NCI-H2107 treated with DMSO at 0.1 percent for 48 hours (cell line): ENCODE measurements around the gene NAT8.
"Not testable (repeated sequence)": the region's sequence is repeated elsewhere in the genome, so short reads cannot be mapped to it uniquely, and the experiment has no call there.

ENCODE experiments used
- DNase-seq: peaks from one replicate; lab custom pipeline; 2025; ENCODE audit not compliant: unreplicated experiment; lab: John Stamatoyannopoulos, UW

The NAT8 gene, protein sequence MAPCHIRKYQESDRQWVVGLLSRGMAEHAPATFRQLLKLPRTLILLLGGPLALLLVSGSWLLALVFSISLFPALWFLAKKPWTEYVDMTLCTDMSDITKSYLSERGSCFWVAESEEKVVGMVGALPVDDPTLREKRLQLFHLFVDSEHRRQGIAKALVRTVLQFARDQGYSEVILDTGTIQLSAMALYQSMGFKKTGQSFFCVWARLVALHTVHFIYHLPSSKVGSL

GRCh38 chr2:73642338-73643018, at the start of gene NAT8:
Gene NAT8, minus strand, starts transcription at chr2:73642422. Its CDS starts 794 bp downstream, at chr2:73641628.
- DNase-seq: no peak

- DNase-seq: not testable (repeated sequence)
These were observed 48.3 kb upstream of the NAT8 start for GRCh38 chr2:73690372-73691088.

- DNase-seq: not testable (repeated sequence)
These were observed 46.3 kb upstream of the NAT8 start for GRCh38 chr2:73688494-73688893.

GRCh38 chr2:73685764-73686438, 43.7 kb upstream of the NAT8 start:
- no peak for DNase-seq

- DNase-seq: not testable (repeated sequence)
These were observed 42.7 kb upstream of the NAT8 start for GRCh38 chr2:73684905-73685304.

DNA sequence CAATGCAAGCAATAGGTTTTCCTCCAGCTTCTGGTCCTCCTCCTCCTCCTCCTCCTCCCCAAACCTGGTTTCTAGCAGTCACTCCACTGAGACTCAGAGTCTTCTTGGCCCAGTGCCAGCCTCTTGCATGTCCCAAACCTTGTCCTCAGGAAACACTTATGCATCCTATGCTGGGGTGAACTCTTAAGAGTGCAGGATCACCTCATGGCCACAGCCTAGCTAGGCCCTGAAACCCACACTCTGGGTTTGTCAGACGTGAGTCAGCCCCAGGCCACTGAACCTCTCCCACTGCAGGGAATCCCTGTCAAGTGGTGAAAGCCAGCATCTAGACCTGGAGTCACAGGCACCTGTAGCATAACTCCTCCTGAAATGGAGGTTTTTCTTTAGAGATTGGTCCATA, 42.1 kb upstream of the NAT8 start:
- DNase-seq: not testable (repeated sequence)

DNA sequence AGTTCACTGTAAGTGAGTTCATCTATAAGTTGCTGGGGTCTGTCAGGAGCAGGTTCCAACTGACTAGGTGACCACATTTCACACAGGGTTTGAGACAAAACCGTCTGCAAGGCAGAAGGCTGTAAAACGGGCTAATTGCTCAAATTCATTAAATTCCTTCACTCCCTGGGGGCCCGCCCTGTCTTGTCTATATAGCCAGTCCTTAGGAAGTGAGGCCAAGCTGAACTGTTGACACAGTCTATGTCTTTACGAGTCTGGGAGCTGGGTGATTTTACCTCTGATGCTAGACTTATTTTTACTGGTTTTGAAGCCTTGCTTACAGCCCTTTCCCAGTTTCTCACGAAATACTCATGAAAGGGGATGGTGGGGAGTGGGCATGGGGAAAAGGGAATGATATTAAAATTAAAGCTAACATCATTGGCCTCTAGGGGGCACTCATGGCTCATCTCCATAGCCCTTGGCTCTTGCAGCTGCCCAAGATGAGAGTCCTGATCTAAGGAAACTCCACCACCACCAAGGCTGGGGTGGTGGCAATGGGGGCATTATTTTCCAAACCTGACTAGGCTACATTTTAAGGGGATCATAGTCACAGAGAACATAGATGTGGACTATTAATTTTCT, 37.8 kb upstream of the NAT8 start:
- not testable (repeated sequence) for DNase-seq

DNA sequence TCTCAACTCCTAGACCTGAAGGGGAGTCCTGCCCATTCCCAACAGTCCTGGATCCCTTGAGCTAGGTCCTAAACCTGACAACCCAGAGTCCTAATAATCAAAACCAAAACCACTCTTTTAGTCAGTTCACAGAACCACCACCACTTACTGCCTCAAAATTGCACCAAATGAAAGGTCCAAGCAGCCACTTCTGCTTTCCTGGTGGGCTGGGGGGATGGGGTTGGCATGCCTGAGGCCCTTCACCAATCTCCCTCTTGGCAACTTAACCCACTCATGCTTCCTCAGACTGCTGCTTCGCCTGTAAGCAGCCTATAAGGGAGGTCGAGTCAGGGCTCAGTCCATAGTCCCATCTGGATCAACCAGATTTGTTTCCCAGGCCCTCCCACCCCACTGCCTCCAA, 37.0 kb upstream of the NAT8 start:
- not testable (repeated sequence) for DNase-seq

- not testable (repeated sequence) for DNase-seq
These were observed 35.8 kb upstream of the NAT8 start for GRCh38 chr2:73678008-73678407.

DNA sequence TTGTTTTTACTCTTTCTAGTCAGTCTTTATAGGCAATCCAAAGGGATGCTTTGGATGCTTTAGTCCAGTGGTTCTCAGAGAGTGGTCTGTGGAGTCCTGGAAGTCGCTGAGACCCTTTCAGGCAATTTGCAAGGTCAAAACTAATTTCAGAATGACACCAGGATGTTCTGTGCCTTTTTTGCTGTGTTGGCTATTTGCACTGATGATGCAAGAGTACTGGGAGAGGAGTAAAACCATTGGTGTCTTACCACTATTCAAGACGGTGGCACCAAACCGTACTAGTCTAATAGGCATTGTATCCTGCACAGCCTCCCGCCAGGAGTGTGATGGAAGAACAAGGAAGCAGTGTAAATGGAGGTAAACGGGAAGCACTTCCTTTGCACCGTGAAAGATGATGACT, 34.0 kb upstream of the NAT8 start:
- DNase-seq: not testable (repeated sequence)

DNA sequence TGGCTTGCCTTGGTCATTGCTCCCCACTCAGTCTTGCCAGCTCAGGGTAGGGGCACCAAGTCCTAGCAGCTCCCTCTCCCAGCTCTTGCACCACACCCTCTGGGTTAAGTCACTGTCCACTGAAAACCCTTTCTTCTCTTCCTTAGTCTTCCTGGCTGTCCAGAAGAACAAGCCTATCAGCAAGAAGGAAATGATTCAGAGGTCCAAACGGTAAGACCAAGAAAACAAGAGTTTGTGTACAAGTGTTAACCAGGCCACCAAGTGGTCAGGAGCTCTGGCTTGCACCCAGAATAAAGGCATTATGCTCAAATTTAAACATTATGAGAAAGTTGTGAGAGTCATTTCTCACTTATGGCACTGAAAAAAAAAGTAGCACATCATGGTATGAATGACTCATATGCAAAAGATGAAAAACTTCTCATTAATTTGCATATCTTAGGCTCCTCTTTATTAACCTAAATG, 32.5 kb upstream of the NAT8 start:
- DNase-seq: not testable (repeated sequence)

- not testable (repeated sequence) for DNase-seq
These were observed 27.8 kb upstream of the NAT8 start for GRCh38 chr2:73669976-73670375.

GRCh38 chr2:73667239-73667638, 25.0 kb upstream of the NAT8 start:
- not testable (repeated sequence) for DNase-seq

GRCh38 chr2:73654175-73654574, 12.0 kb upstream of the NAT8 start:
- DNase-seq: no peak

DNA sequence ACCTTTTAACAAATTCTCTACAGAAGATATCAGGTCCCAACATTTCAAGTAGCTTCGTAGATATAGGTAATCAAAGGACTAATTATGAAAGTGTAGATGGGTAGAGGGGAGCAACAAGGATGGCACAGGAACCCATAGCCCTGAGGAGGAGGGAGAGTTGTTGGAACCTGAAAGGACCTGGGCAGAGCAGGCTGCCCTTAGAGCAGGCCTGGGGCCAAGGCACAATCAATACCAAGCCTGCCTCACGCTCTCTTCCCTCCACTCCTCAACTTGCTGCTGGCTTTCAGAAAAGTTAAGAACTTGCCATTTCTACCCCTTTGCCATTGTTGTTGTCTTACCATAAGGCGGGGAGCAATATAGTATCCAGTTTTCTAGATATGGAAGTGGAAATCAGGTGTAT, 10.1 kb upstream of the NAT8 start:
- DNase-seq: no peak

GRCh38 chr2:73651591-73652230, 9.5 kb upstream of the NAT8 start:
- DNase-seq: no peak

GRCh38 chr2:73647690-73648089, 5.5 kb upstream of the NAT8 start:
- not testable (repeated sequence) for DNase-seq

- DNase-seq: no peak
These were observed 507 bp downstream of the NAT8 start for GRCh38 chr2:73641767-73642062.

DNA sequence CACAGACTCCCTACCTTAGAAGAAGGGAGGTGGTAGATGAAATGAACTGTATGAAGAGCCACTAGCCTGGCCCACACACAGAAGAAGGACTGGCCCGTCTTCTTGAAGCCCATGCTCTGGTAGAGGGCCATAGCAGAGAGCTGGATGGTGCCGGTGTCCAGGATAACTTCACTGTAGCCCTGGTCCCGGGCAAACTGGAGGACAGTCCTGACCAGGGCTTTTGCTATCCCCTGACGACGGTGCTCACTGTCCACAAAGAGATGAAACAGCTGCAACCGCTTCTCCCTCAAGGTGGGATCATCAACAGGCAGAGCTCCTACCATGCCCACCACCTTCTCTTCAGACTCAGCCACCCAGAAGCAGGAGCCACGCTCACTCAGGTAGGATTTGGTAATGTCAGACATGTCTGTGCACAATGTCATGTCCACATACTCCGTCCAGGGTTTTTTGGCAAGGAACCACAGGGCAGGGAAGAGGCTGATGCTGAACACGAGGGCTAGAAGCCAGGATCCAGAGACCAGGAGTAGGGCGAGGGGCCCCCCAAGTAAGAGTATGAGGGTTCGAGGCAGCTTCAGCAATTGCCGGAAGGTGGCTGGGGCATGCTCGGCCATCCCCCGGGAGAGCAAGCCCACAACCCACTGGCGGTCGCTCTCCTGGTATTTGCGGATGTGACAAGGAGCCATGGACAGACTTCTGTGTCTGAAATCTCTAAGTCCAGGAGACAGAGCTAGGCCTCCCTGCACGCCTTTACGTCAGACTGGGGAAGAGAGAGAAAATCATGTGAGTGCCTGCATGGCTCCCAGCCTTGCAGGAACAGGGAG, 1.1 kb downstream of the NAT8 start:
- no peak for DNase-seq

- no peak for DNase-seq
These were observed 1.7 kb downstream of the NAT8 start for GRCh38 chr2:73640511-73640911.
